GM12878 (cell line): ENCODE measurements around the gene TRIM8.

Experiments
- BCLAF1 ChIP-seq: fragments of 450-650 bp; IDR thresholded peaks from 2 replicates; pipeline ENCODE4 v1.6.1; 2017; ENCODE audit warnings: antibody characterized with exemption, mild to moderate bottlenecking, moderate library complexity
- CHD1 ChIP-seq: IDR thresholded peaks from 2 replicates; pipeline ENCODE4 v1.6.1; 2012; ENCODE audit warnings: low read depth, low read length, improper control_type of control experiment
- CTCF ChIP-seq, 3 experiments: IDR thresholded peaks in 2 of 3; conservative IDR thresholded peaks in 1 of 3; 2 replicates each; pipeline ENCODE4 v1.5.1; 2011; ENCODE audit warnings: low read depth in 3 of 3, low read length in 3 of 3, mild to moderate bottlenecking in 3 of 3, control low read depth in 2 of 3, moderate library complexity in 2 of 3, inconsistent platforms in 1 of 3, mixed read lengths in 1 of 3; ENCODE audit not compliant: control insufficient read depth in 2 of 3, insufficient read depth in 1 of 3; ENCODE audit errors: extremely low read depth in 1 of 3
- EZH2 ChIP-seq: IDR thresholded peaks from 2 replicates; pipeline ENCODE4 v1.6.1; 2012; ENCODE audit warnings: low read depth, mild to moderate bottlenecking, control low read depth, inconsistent platforms, low read length, borderline replicate concordance; ENCODE audit not compliant: control insufficient read depth
- NFXL1 ChIP-seq: fragments of 450-650 bp; IDR thresholded peaks from 2 replicates; pipeline ENCODE4 v1.6.1; 2017; ENCODE audit warnings: antibody characterized with exemption, mild to moderate bottlenecking, borderline replicate concordance
- POLR2AphosphoS2 ChIP-seq: IDR thresholded peaks from 2 replicates; pipeline ENCODE4 v1.6.1; 2011; ENCODE audit warnings: low read depth, mild to moderate bottlenecking, low read length, improper control_type of control experiment, moderate library complexity
- ZNF274 ChIP-seq: IDR thresholded peaks from one replicate; pipeline ENCODE4 v1.8.0; 2011; ENCODE audit not compliant: insufficient read length, insufficient read depth
- TF ChIP-seq, protein P1 (sequence below): IDR thresholded peaks from 2 replicates; pipeline ENCODE4 v1.6.1; 2011; ENCODE audit warnings: mild to moderate bottlenecking, low read depth, low read length, moderate library complexity; ENCODE audit not compliant: insufficient replicate concordance

DNA sequence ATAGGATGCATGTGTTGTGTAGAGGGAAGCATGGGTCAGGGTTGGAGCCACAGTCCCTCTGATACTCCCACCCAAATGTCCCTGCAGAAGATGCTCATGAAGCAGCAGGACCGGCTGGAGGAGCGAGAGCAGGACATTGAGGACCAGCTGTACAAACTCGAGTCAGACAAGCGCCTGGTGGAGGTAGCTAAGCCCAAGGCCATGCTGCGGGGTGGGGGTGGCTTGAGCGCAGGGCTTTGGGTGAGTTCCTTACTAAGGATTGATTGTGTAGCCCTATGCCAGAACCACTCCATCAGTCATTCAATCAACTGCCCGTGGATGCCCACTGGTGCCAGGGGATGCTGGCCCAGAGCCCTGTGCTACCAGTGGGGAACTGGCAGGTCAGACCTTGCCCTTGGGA is 10.3 kb downstream of the TRIM8 start:
- no peak for TF ChIP-seq CTCF (IDR thresholded peaks at IDR 0.05 in 2 of 3, conservative IDR thresholded peaks at IDR 0.05 in 1 of 3; ENCODE audit: control insufficient read depth in 2 of 3, extremely low read depth in 1 of 3, insufficient read depth in 1 of 3, low read depth in 3 of 3, low read length in 3 of 3)
- no peak for TF ChIP-seq EZH2
- no peak for TF ChIP-seq POLR2AphosphoS2
- TF ChIP-seq CHD1, result no peak
- TF ChIP-seq, protein P1, sequence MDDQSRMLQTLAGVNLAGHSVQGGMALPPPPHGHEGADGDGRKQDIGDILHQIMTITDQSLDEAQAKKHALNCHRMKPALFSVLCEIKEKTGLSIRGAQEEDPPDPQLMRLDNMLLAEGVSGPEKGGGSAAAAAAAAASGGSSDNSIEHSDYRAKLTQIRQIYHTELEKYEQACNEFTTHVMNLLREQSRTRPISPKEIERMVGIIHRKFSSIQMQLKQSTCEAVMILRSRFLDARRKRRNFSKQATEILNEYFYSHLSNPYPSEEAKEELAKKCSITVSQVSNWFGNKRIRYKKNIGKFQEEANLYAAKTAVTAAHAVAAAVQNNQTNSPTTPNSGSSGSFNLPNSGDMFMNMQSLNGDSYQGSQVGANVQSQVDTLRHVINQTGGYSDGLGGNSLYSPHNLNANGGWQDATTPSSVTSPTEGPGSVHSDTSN, result no peak
- no peak for TF ChIP-seq BCLAF1
- TF ChIP-seq NFXL1, result no peak
- no peak for TF ChIP-seq ZNF274
